ENCODE results near the gene DOK7.

DOK7 gene

DNA sequence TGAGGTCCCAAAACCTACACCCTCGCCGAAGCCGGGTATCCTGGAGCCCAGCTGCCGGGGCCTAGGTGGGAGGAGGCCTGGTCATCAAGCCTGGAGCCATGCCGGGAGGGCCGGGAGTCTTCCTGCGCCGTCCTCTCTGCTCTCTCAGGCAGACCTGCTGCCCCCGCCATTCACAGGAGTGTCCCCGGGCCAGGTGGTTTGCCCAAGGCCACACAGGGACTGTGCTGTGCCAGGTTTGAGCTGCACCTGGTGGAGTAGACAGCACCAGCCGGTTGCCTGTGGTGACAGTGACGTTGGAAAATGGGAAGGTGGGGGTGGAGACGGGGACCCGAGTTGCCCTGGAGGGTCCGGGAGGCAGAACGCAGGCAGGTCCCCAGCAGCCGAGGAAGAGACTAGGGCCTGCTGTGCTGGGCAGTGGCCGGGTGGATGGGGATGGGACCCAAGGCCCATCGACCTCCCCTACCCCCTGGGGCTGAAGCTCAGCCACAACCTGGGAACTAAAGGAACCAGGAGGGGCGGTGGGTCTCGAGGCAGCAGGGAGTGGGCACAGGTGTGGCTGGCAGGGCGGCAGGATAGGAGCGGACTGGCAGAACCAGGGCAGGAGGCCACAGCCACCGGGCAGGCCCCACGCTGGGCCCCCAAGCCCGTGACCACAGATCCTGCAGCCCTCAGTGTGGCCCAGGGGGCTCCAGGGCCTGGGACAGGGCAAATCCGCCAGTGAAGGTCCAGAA, 9.5 kb downstream of the DOK7 start:
- Histone ChIP-seq H3K4me3 (ENCODE audit: low read depth, low read length) (no peak overlapping the region), H3K27me3 (ENCODE audit: control insufficient read depth, insufficient read depth, low read length) (peaks cover 58% of the 10 kb centered on the region), H3K9me3 (ENCODE audit: control insufficient read depth, insufficient read depth, low read length) (no peaks in the 10 kb centered on the region; the same call in 1 of the 2 replicates), H3K9ac (ENCODE audit: low read depth, low read length) (no peak overlapping the region), H3K4me1 (ENCODE audit: control insufficient read depth, insufficient read depth, low read length) (no peaks in the 10 kb centered on the region; the same call in 1 of the 2 replicates), H3K27ac (ENCODE audit: low read depth, low read length) (no peak overlapping the region), H3K36me3 (ENCODE audit: control insufficient read depth, insufficient read depth, low read length) (no peaks in the 10 kb centered on the region)

DNA sequence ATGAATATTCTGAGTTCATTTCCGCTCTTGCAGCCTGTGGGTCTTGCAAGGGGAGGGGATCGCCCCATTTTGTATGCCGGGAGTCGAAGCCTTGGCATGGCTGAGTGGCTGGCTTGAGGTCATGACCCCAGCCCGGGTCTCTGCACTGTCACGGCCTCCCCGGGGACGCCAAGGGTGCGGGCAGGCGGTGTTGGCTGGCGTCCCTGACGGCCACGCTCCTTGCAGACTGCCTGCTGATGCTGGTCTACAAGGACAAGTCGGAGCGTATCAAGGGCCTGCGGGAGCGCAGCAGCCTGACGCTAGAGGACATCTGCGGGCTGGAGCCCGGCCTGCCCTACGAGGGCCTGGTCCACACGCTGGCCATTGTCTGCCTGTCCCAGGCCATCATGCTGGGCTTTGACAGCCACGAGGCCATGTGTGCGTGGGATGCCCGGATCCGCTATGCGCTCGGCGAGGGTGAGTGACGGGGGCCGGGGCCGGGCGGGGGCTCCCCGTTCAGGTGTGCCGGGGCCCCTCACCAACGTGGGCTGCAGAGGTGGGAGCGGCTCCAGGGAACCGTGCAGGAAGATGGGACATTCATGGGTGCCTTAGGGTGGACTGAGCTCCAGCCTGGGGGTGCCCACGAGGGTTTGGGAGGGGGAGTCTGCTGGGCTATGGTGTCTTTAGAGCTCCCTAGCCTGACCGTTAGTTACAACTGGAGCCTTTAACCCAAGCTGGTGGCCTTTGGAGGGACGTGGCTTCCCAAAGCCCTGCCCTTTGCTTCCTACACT, 10.3 kb downstream of the DOK7 start:
- Histone ChIP-seq H3K36me3 (ENCODE audit: control insufficient read depth, insufficient read depth, low read length) (no peaks in the 10 kb centered on the region), H3K4me3 (ENCODE audit: low read depth, low read length) (no peak overlapping the region), H3K27ac (ENCODE audit: low read depth, low read length) (no peak overlapping the region), H3K9me3 (ENCODE audit: control insufficient read depth, insufficient read depth, low read length) (no peaks in the 10 kb centered on the region; the same call in 1 of the 2 replicates), H3K27me3 (ENCODE audit: control insufficient read depth, insufficient read depth, low read length) (peaks cover 63% of the 10 kb centered on the region), H3K9ac (ENCODE audit: low read depth, low read length) (no peak overlapping the region), H3K4me1 (ENCODE audit: control insufficient read depth, insufficient read depth, low read length) (no peaks in the 10 kb centered on the region; the same call in 1 of the 2 replicates)

DNA sequence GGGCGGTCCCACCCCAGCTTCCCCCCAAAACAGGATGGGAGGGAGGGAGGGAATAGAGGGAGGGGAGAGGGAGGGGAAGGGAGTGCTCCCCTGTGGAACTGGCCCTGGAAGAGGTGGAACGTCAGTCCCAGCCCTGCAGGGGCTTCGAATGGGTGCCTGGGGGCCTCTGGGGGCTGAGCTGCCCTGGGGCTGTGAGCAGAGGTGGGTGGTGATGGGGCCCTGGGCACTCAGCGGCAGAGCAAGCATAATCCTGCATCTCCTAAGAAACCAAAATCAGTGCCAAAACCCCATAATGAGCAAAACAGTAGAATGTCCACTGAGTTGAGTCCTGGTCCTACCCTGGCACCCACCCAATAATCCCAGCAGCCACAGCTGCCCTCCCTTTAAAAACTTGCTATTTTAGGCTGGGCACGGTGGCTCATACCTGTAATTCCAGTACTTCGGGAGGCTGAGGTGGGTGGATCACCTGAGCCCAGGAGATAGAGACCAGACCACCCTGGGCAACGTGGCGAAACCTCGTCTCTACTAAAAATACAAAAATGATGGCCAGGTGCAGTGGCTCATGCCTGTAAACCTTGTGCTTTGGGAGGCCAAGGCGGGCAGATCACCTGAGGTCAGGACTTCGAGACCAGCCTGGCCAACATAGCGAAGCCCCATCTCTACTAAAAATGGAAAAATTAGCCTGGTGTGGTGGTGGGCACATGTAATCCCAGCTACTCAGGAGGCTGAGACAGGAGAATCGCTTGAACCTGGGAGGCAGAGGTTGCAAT, 11.1 kb downstream of the DOK7 start:
- Histone ChIP-seq H3K4me3 (ENCODE audit: low read depth, low read length) (no peak overlapping the region), H3K36me3 (ENCODE audit: control insufficient read depth, insufficient read depth, low read length) (no peaks in the 10 kb centered on the region), H3K27me3 (ENCODE audit: control insufficient read depth, insufficient read depth, low read length) (peaks cover 69% of the 10 kb centered on the region), H3K27ac (ENCODE audit: low read depth, low read length) (no peak overlapping the region), H3K9ac (ENCODE audit: low read depth, low read length) (no peak overlapping the region), H3K9me3 (ENCODE audit: control insufficient read depth, insufficient read depth, low read length) (no peaks in the 10 kb centered on the region), H3K4me1 (ENCODE audit: control insufficient read depth, insufficient read depth, low read length) (no peaks in the 10 kb centered on the region; the same call in 1 of the 2 replicates)

DNA sequence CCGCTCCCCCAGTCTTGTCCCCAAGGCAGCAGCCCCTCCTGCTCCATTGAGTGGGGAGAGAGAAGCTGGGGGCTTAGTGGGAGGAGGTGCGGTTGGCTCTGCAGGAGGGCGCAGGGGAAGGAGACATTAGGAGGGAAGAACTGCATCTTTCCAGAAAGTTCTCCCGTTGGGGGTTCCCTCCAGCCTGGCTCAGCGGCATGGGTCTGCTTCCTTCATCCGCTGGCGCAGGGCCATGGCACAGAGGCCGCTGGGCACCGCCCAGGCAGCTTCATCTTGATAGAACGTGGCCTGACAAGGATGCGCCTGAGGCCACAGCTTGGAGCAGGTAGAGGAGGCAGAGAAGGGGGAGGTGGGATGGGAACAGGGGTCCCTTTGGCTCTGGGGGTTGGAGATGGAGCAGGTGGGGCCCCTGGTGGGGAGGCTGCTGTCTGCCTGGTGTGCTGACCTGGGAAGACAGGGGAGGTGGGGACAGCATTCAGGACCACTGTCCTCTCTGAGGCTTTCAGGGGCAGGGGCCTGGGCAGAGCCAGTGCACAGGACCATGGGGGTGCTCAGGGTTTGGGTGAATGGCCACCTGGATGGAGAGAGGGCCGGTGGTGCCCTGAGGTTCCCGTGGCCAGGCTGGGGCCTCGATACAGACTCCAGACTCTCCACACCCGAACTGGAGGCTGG, 12.1 kb downstream of the DOK7 start:
- no peak overlapping the region for H3K4me3 ChIP-seq (ENCODE audit: low read depth, low read length)
- H3K27ac ChIP-seq (ENCODE audit: low read depth, low read length) = no peak overlapping the region
- no peaks in the 10 kb centered on the region for H3K9me3 ChIP-seq (ENCODE audit: control insufficient read depth, insufficient read depth, low read length)
- H3K36me3 ChIP-seq (ENCODE audit: control insufficient read depth, insufficient read depth, low read length) = no peaks in the 10 kb centered on the region
- no peak overlapping the region for H3K9ac ChIP-seq (ENCODE audit: low read depth, low read length)
- H3K4me1 ChIP-seq (ENCODE audit: control insufficient read depth, insufficient read depth, low read length) = no peaks in the 10 kb centered on the region; the same call in 1 of the 2 replicates
- peaks cover 70% of the 10 kb centered on the region for H3K27me3 ChIP-seq (ENCODE audit: control insufficient read depth, insufficient read depth, low read length)

DNA sequence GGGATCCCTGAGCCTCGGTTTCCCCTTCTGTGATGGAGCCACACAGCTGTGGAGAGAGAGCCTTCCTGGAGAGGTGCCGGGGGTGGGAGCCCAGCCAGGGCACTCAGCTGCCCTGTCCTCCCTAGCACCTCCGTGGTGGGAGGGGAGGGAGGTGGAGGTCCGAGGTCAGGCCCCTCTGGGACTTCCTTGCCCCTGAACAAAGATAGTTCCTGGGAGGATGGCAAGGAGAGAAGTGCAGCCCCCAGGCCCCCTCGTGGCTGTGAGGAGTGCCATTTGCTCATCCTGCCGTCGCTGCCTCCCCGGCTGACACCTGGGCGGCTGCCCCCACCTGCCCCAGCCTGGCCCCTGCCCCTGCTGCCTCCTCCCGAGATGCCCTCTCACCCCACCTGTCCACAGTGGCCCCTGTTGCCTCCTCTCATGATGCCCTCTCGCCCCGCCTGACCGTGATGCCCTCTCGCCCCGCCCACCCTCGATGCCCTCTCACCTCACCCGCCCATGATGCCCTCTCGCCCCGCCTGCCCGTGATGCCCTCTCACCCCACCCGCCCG, 12.7 kb downstream of the DOK7 start:
- Histone ChIP-seq H3K4me3 (ENCODE audit: low read depth, low read length) (no peak overlapping the region), H3K27me3 (ENCODE audit: control insufficient read depth, insufficient read depth, low read length) (peaks cover 64% of the 10 kb centered on the region)

DNA sequence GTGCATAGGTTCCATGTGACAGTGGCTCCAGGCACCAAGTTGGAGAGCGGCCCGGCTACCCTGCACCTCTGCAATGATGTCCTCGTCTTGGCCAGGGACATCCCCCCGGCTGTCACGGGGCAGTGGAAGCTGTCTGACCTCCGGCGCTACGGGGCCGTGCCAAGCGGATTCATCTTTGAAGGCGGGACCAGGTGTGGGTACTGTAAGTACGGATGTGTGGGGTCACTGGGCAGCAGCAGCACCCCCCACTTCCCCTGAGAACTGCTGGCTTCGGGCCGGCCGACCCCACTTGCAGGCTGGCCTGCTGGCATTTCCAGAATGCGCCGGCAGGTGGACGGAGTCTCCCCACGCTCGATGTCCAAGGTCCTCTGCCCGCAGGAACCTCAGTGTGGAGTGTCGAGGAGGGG, 13.2 kb downstream of the DOK7 start:
- Histone ChIP-seq H3K27me3 (ENCODE audit: control insufficient read depth, insufficient read depth, low read length) (peaks cover 59% of the 10 kb centered on the region), H3K9me3 (ENCODE audit: control insufficient read depth, insufficient read depth, low read length) (no peaks in the 10 kb centered on the region), H3K36me3 (ENCODE audit: control insufficient read depth, insufficient read depth, low read length) (no peaks in the 10 kb centered on the region), H3K4me1 (ENCODE audit: control insufficient read depth, insufficient read depth, low read length) (peaks cover 5% of the 10 kb centered on the region), H3K4me3 (ENCODE audit: low read depth, low read length) (no peak overlapping the region), H3K9ac (ENCODE audit: low read depth, low read length) (no peak overlapping the region), H3K27ac (ENCODE audit: low read depth, low read length) (no peak overlapping the region)

More for the DNA sequence above, 12.7 kb downstream of the DOK7 start:
- Histone ChIP-seq H3K9me3 (ENCODE audit: control insufficient read depth, insufficient read depth, low read length) (no peaks in the 10 kb centered on the region), H3K36me3 (ENCODE audit: control insufficient read depth, insufficient read depth, low read length) (no peaks in the 10 kb centered on the region), H3K9ac (ENCODE audit: low read depth, low read length) (no peak overlapping the region), H3K4me1 (ENCODE audit: control insufficient read depth, insufficient read depth, low read length) (peaks cover 2% of the 10 kb centered on the region; the same call in 1 of the 2 replicates), H3K27ac (ENCODE audit: low read depth, low read length) (no peak overlapping the region)

DNA sequence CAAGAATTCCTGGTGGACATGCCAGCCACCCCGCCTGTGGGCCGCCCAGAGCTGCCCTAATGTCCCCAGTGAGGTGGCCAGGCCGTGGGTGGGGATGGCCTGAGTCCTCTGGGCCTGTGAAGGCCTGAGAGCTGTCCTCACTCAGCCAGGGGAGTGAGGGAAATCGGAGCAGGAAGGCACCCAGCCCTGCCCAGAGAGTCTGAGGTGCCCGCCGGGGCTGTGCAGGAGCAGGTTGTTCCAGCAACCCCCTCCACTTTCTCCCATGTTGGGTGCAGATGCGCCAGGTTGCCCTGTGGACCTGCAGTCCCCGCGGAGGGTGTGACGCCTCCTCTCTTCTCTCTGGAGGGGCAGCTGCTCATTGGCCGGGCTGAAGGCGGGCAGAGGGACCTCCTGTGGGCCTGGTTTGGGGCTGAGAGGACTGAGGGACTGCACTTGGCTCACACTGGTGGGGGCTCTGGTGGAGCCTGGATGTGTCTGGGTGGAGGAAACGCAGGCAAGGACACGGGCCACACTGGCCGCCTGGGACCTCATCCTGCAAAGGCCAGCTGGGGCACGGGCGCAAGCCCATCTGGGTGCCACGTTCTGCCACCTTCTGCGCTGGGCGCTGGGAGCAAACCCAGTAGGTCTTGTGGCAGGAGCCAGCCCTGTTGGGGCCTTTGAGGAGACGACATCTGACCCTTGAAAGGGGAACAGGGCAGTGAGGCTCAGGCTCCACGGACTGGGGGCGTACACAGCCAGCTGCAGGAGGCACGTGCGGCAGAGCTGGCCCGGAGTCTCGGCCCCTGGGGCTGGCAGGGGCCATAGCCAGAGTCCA, 14.0 kb downstream of the DOK7 start:
- Histone ChIP-seq H3K4me1 (ENCODE audit: control insufficient read depth, insufficient read depth, low read length) (peaks cover 11% of the 10 kb centered on the region), H3K36me3 (ENCODE audit: control insufficient read depth, insufficient read depth, low read length) (no peaks in the 10 kb centered on the region), H3K9ac (ENCODE audit: low read depth, low read length) (no peak overlapping the region), H3K27ac (ENCODE audit: low read depth, low read length) (no peak overlapping the region), H3K4me3 (ENCODE audit: low read depth, low read length) (no peak overlapping the region), H3K9me3 (ENCODE audit: control insufficient read depth, insufficient read depth, low read length) (no peaks in the 10 kb centered on the region), H3K27me3 (ENCODE audit: control insufficient read depth, insufficient read depth, low read length) (peaks cover 64% of the 10 kb centered on the region)

DNA sequence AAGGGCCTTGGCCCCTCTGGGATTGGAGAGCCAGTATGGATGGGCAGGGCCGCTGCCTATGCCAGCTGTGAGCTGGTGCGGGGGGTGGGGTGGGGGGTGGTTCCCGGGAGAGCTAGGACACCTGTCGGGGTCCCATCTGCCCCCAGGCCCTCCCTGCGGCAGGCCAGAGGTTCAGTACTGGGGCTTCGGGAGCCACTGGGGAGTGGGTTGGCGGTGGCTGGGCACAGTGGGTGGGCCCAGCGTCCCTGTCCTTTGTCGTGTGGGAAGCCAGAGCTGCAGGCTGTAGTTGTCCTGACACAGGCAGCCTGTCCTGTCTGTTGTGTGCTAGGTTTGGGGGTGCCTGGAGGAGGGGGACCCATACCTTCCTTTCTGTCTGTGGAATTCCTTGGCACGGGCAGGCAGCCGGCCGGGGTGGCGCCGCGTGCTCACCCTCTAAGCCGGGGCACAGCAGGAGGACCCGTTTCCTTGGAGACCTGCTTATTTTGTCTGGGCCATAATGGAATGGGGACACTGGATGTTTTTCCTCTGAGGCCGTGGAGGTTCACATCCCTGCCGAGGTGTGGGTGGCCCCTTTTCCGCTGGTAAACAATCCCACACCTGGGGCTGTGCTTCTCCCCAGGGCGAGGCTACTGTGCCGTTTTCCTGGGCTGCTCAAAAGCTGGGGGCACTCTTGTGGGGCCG, 14.8 kb downstream of the DOK7 start:
- no peaks in the 10 kb centered on the region for H3K36me3 ChIP-seq (ENCODE audit: control insufficient read depth, insufficient read depth, low read length)
- H3K27ac ChIP-seq (ENCODE audit: low read depth, low read length) = no peak overlapping the region
- H3K9me3 ChIP-seq (ENCODE audit: control insufficient read depth, insufficient read depth, low read length) = no peaks in the 10 kb centered on the region
- no peak overlapping the region for H3K9ac ChIP-seq (ENCODE audit: low read depth, low read length)
- H3K27me3 ChIP-seq (ENCODE audit: control insufficient read depth, insufficient read depth, low read length) = peaks cover 64% of the 10 kb centered on the region
- peaks cover 11% of the 10 kb centered on the region for H3K4me1 ChIP-seq (ENCODE audit: control insufficient read depth, insufficient read depth, low read length)
- H3K4me3 ChIP-seq (ENCODE audit: low read depth, low read length) = no peak overlapping the region

- no peaks in the 10 kb centered on the region for H3K9me3 ChIP-seq (ENCODE audit: control insufficient read depth, insufficient read depth, low read length)
- no peak overlapping the region for H3K9ac ChIP-seq (ENCODE audit: low read depth, low read length)
- peaks cover 67% of the 10 kb centered on the region for H3K27me3 ChIP-seq (ENCODE audit: control insufficient read depth, insufficient read depth, low read length)
- H3K27ac ChIP-seq (ENCODE audit: low read depth, low read length) = no peak overlapping the region
- no peaks in the 10 kb centered on the region for H3K36me3 ChIP-seq (ENCODE audit: control insufficient read depth, insufficient read depth, low read length)
- no peak overlapping the region for H3K4me3 ChIP-seq (ENCODE audit: low read depth, low read length)
- peaks cover 11% of the 10 kb centered on the region for H3K4me1 ChIP-seq (ENCODE audit: control insufficient read depth, insufficient read depth, low read length)
These were observed 15.6 kb downstream of the DOK7 start for GRCh38 chr4:3478446-3479357.
